Measurements from ENCODE around the gene CDK14. TPM values are rescaled to one million over a fixed set of nuclear protein-coding genes. Genes with fewer than 3 reads are reported as not detected.

CDK14 gene
- polyA plus RNA-seq, 3 donors, result 1.7 to 2.5 (median 2.1) TPM

DNA sequence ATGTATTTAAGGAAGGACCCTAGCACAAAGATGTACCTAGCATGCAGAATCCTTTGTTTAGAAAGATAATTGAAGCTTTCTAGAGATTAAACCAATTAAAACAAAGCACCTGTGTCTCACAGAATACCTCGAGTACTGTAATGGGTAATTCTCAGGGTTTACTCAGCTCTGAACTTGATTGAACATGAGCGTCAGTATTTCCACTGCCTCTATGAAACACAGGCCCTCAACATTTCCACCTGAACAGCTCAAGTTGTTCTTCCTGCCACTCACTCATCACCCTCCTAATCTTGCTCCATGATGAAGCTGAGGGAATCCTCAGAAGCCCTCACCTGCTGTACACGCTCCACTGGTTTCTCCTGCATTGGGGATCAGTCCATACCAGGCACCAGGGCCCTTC lies 634.4 kb downstream of the CDK14 start:
- TF ChIP-seq, protein P1, sequence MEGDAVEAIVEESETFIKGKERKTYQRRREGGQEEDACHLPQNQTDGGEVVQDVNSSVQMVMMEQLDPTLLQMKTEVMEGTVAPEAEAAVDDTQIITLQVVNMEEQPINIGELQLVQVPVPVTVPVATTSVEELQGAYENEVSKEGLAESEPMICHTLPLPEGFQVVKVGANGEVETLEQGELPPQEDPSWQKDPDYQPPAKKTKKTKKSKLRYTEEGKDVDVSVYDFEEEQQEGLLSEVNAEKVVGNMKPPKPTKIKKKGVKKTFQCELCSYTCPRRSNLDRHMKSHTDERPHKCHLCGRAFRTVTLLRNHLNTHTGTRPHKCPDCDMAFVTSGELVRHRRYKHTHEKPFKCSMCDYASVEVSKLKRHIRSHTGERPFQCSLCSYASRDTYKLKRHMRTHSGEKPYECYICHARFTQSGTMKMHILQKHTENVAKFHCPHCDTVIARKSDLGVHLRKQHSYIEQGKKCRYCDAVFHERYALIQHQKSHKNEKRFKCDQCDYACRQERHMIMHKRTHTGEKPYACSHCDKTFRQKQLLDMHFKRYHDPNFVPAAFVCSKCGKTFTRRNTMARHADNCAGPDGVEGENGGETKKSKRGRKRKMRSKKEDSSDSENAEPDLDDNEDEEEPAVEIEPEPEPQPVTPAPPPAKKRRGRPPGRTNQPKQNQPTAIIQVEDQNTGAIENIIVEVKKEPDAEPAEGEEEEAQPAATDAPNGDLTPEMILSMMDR (IDR thresholded peaks at IDR 0.05), result no peak
- H3K27me3 ChIP-seq (ENCODE audit: control insufficient read depth in 2 of 2, insufficient read depth in 2 of 2, low read length in 2 of 2), result no peaks in the 10 kb centered on the region
- no peak overlapping the region for H3K27ac ChIP-seq (ENCODE audit: low read depth in 1 of 2, low read length in 2 of 2)
- H3K36me3 ChIP-seq (replicated peaks in 1 of 2; ENCODE audit: control insufficient read depth in 1 of 2, insufficient read depth in 2 of 2, low read length in 2 of 2), result no peaks in the 10 kb centered on the region
- no peaks in the 10 kb centered on the region for H4K20me1 ChIP-seq (ENCODE audit: insufficient read depth, low read length)
- Mint-ChIP-seq H3K9me3 (no peaks in the 10 kb centered on the region), H3K27me3 (ENCODE audit: low read depth in 3 of 3) (peaks cover 2 to 7% (median 3%) of the 10 kb centered on the region in 3 donors), H3K4me3 (no peak overlapping the region), H3K4me1 (peaks cover under 1% of the 10 kb centered on the region), H3K27ac (peak overlapping the region in 1 of 7 donors; percentile 46), H3K36me3 (no peaks in the 10 kb centered on the region)
- DNase-seq, result no peak
- 81% methylated on average over 2 of the region's 3 CpGs for WGBS (ENCODE audit: insufficient coverage)
- no peak overlapping the region for H3K4me2 ChIP-seq (replicated peaks; ENCODE audit: extremely low read depth, low read length, poor library complexity, severe bottlenecking)
- H3K4me1 ChIP-seq (ENCODE audit: control insufficient read depth in 1 of 2, insufficient read depth in 2 of 2, low read length in 2 of 2), result no peaks in the 10 kb centered on the region
- no peak overlapping the region for H3K4me3 ChIP-seq (replicated peaks in 1 of 3; ENCODE audit: low read depth in 2 of 3, low read length in 3 of 3)
- no peak overlapping the region for H3K9ac ChIP-seq (ENCODE audit: insufficient read depth, low read length, poor library complexity, severe bottlenecking)
- H3K79me2 ChIP-seq (ENCODE audit: insufficient read depth, low read length), result no peaks in the 10 kb centered on the region
- no peaks in the 10 kb centered on the region for H3K9me3 ChIP-seq (replicated peaks in 1 of 2; ENCODE audit: control insufficient read depth in 1 of 2, insufficient read depth in 1 of 2, low read length in 2 of 2)
- intact Hi-C loops (cut with micrococcal nuclease), result no loop called here
- H2AFZ ChIP-seq (ENCODE audit: insufficient read depth, low read depth, low read length, poor library complexity, severe bottlenecking), result no peak overlapping the region

DNA sequence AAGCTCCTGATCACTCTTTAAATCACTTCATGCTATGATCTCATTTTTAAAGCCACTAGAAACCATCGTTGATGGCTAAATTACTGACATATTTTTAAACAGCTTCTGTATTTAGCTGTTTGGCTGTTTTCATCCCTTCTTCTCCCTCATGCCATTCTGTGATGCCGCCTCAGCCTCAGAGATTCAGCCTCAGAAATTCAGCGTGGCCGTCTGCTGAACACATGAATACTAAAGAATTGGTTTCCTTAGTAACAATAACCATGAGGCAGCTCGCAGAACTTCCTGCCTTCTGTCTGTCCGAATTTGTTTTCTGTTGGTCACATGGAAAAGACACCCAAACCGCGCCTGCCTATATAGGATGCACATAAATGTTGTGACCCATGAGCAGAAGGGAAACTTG lies 637.1 kb downstream of the CDK14 start:
- Histone ChIP-seq H2AFZ (ENCODE audit: insufficient read depth, low read depth, low read length, poor library complexity, severe bottlenecking) (no peak overlapping the region), H4K20me1 (ENCODE audit: insufficient read depth, low read length) (no peaks in the 10 kb centered on the region), H3K4me1 (ENCODE audit: control insufficient read depth in 1 of 2, insufficient read depth in 2 of 2, low read length in 2 of 2) (no peaks in the 10 kb centered on the region), H3K4me2 (replicated peaks; ENCODE audit: extremely low read depth, low read length, poor library complexity, severe bottlenecking) (no peak overlapping the region), H3K79me2 (ENCODE audit: insufficient read depth, low read length) (no peaks in the 10 kb centered on the region), H3K27me3 (ENCODE audit: control insufficient read depth in 2 of 2, insufficient read depth in 2 of 2, low read length in 2 of 2) (no peaks in the 10 kb centered on the region), H3K9ac (ENCODE audit: insufficient read depth, low read length, poor library complexity, severe bottlenecking) (no peak overlapping the region), H3K9me3 (replicated peaks in 1 of 2; ENCODE audit: control insufficient read depth in 1 of 2, insufficient read depth in 1 of 2, low read length in 2 of 2) (no peaks in the 10 kb centered on the region), H3K36me3 (replicated peaks in 1 of 2; ENCODE audit: control insufficient read depth in 1 of 2, insufficient read depth in 2 of 2, low read length in 2 of 2) (no peaks in the 10 kb centered on the region), H3K4me3 (replicated peaks in 1 of 3; ENCODE audit: low read depth in 2 of 3, low read length in 3 of 3) (no peak overlapping the region), H3K27ac (ENCODE audit: low read depth in 1 of 2, low read length in 2 of 2) (no peak overlapping the region)
- TF ChIP-seq, protein P1 (IDR thresholded peaks at IDR 0.05), result no peak
- H3K4me1 Mint-ChIP-seq, result peaks cover 3% of the 10 kb centered on the region
- intact Hi-C loops (cut with micrococcal nuclease), result no loop called here
- DNase-seq, result no peak
- no peak overlapping the region for H3K27ac Mint-ChIP-seq
- no peaks in the 10 kb centered on the region for H3K36me3 Mint-ChIP-seq
- peaks cover 3 to 12% (median 9%) of the 10 kb centered on the region in 3 donors for H3K27me3 Mint-ChIP-seq (ENCODE audit: low read depth in 3 of 3)
- H3K9me3 Mint-ChIP-seq, result peaks cover 0 to 4% (median 0%) of the 10 kb centered on the region in 7 donors
- WGBS (ENCODE audit: insufficient coverage), result 81% methylated on average over 6 of the region's 8 CpGs
- no peak overlapping the region for H3K4me3 Mint-ChIP-seq
